HepG2 (cell line): ENCODE data around the gene LRRC45. TPM values are rescaled to one million over a fixed set of nuclear protein-coding genes. Genes with fewer than 3 reads are reported as not detected.

ENCODE experiments used
- AKNA ChIP-seq: sonication (generic); formaldehyde crosslinking; IDR thresholded peaks from 2 replicates; pipeline ENCODE4 v1.4.0; 2020; ENCODE audit warnings: missing genetic modification reagents, borderline replicate concordance
- BRCA1 ChIP-seq: sonication (generic); formaldehyde crosslinking; IDR thresholded peaks from 2 replicates; pipeline ENCODE4 v1.4.0; 2020; ENCODE audit warnings: missing genetic modification reagents
- CEBPZ ChIP-seq: IDR thresholded peaks from 2 replicates; pipeline ENCODE4 v1.6.1; 2012; ENCODE audit warnings: low read length, improper control_type of control experiment
- ERF ChIP-seq: IDR thresholded peaks from 2 replicates; pipeline ENCODE4 v1.6.1; 2018; ENCODE audit warnings: missing biosample characterization, missing genetic modification reagents
- GPN1 ChIP-seq: sonication (generic); formaldehyde crosslinking; IDR thresholded peaks from 2 replicates; pipeline ENCODE4 v1.5.1; 2020; ENCODE audit warnings: missing genetic modification reagents, borderline replicate concordance
- MXI1 ChIP-seq: IDR thresholded peaks from 3 replicates; pipeline ENCODE4 v1.6.1; 2012; ENCODE audit warnings: low read depth, low read length, inconsistent platforms, borderline replicate concordance
- NFIC ChIP-seq: IDR thresholded peaks from 2 replicates; pipeline ENCODE4 v1.6.1; 2012; ENCODE audit warnings: mild to moderate bottlenecking, low read length, inconsistent platforms
- SCMH1 ChIP-seq: sonication (generic); formaldehyde crosslinking; IDR thresholded peaks from 2 replicates; pipeline ENCODE4 v1.9.0; 2021; ENCODE audit warnings: missing genetic modification reagents, mild to moderate bottlenecking, borderline replicate concordance
- SP2 ChIP-seq: sonication (generic); formaldehyde crosslinking; IDR thresholded peaks from 2 replicates; pipeline ENCODE4 v1.5.1; 2020; ENCODE audit warnings: mild to moderate bottlenecking, missing genetic modification reagents
- SPEN ChIP-seq: sonication (generic); formaldehyde crosslinking; IDR thresholded peaks from 2 replicates; pipeline ENCODE4 v1.5.1; 2020; ENCODE audit warnings: low read depth, mild to moderate bottlenecking, missing genetic modification reagents
- ZNF780A ChIP-seq: sonication (generic); formaldehyde crosslinking; IDR thresholded peaks from 2 replicates; pipeline ENCODE4 v1.8.0; 2022; ENCODE audit warnings: mild to moderate bottlenecking, missing genetic modification reagents, moderate library complexity
- ZNF891 ChIP-seq: sonication (generic); formaldehyde crosslinking; IDR thresholded peaks from 2 replicates; pipeline ENCODE4 v1.5.0; 2020; ENCODE audit warnings: mild to moderate bottlenecking, missing genetic modification reagents
- polyA plus RNA-seq, 8 experiments: library from polyadenylated mRNA; depleted of rRNA in 3 of 8; stranded (reverse) in 7 of 8; unstranded in 1 of 8; fragments of >200 nt; fragmentation: Illumina TruSeq in 4 of 8; extraction: Trizol in 4 of 8; gene quantifications; 2 replicates each; pipeline versions ENCODE4 v1.2.1 to v1.2.3, GENCODE V29; 2011 to 2016; ENCODE audit warnings: low read depth in 4 of 8, missing spikeins in 1 of 8, mixed read lengths in 1 of 8; ENCODE audit not compliant: insufficient read depth in 1 of 8
- total RNA-seq, 5 experiments: library from RNA; depleted of rRNA; stranded (reverse); fragments of >200 nt; fragmentation: Illumina TruSeq; extraction: Trizol; gene quantifications; 2 replicates each; pipeline ENCODE4 v1.2.3, GENCODE V29; 2016; ENCODE audit warnings: low read depth in 1 of 5
- TF ChIP-seq, protein P1 (sequence below): sonication (generic); formaldehyde crosslinking; IDR thresholded peaks from 2 replicates; pipeline ENCODE4 v1.5.0; 2020; ENCODE audit warnings: missing genetic modification reagents
- TF ChIP-seq, protein P2 (sequence below): sonication (generic); formaldehyde crosslinking; IDR thresholded peaks from 2 replicates; pipeline ENCODE4 v1.5.0; 2020; ENCODE audit warnings: missing genetic modification reagents, mild to moderate bottlenecking, borderline replicate concordance
- TF ChIP-seq, protein P3 (sequence below): sonication (generic); formaldehyde crosslinking; IDR thresholded peaks from 2 replicates; pipeline ENCODE4 v1.9.0; 2022; ENCODE audit warnings: missing genetic modification reagents, mild to moderate bottlenecking, borderline replicate concordance

LRRC45 gene
- total and polyA plus RNA-seq, 2 of the 13 experiments (the other 11 are each of a cell fraction or from before 2014, with no cell fraction given): 11.6 to 48.1 TPM

DNA sequence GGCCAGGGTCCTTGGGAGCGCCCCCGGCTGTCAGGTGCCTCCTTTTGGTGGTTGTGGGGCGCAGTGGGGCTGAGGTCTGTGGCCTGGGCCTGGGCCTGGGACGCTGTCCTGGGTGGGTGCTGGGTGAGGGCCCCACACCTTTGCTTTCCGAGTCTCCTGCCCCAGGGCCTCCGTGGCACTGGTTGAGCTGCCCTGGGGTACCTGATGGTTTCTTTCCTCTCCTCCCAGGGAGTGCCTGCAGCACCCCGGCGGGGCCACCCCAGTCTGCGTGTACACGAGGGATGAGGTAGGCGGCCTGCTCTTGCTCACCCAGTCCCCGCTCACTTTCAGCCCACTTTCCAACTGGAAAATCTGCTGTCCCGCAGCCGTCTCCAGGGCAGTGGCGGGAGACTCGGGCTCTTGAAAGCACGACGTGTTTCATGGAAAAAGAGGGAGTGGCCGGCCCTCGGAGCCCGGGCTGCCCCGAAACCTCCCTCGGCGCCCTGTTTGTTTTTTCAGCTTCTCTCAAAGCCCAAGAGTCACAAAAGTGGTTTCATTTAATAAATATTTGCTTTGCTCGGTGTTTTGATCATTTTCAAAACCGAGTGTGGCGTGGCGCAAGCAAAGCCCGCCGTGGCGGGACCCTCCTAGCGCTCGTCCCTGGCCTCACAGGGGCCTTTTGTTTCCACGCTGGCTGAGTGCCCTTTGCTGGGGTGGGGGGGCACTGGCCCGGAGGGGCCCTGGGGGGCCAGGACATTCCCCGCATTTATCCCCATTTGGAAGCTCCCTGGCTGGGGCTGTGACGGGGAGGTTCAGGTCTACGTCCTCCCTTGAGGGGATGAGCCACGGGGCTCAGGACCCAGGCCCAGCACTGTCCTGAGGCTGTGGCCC is 28.3 kb upstream of the LRRC45 start (continued):
- TF ChIP-seq GPN1 (CRISPR knock-in tag) (no peak), ERF (0 out of 2 replicates have a peak, but pooled peaks have one; percentile 35), AKNA (CRISPR knock-in tag) (no peak), SCMH1 (no peak), ZNF780A (CRISPR knock-in tag) (0 out of 2 replicates have a peak, but pooled peaks have one; percentile 41), CEBPZ (no peak), ZNF891 (no peak; the same call in 1 of the 2 replicates), SP2 (CRISPR knock-in tag) (no peak), MXI1 (peak; percentile 60; the same call in 2 of the 3 replicates), NFIC (no peak), BRCA1 (CRISPR knock-in tag) (peak; percentile 26; the same call in 1 of the 2 replicates), SPEN (no peak; the same call in 1 of the 2 replicates)
- TF ChIP-seq, protein P1, sequence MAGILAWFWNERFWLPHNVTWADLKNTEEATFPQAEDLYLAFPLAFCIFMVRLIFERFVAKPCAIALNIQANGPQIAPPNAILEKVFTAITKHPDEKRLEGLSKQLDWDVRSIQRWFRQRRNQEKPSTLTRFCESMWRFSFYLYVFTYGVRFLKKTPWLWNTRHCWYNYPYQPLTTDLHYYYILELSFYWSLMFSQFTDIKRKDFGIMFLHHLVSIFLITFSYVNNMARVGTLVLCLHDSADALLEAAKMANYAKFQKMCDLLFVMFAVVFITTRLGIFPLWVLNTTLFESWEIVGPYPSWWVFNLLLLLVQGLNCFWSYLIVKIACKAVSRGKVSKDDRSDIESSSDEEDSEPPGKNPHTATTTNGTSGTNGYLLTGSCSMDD (CRISPR knock-in tag): no peak
- TF ChIP-seq, protein P2, sequence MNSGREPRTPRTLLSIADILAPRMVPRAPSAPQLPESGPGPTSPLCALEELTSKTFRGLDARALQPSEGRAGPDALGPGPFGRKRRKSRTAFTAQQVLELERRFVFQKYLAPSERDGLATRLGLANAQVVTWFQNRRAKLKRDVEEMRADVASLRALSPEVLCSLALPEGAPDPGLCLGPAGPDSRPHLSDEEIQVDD: no peak; the same call in 1 of the 2 replicates
- TF ChIP-seq, protein P3, sequence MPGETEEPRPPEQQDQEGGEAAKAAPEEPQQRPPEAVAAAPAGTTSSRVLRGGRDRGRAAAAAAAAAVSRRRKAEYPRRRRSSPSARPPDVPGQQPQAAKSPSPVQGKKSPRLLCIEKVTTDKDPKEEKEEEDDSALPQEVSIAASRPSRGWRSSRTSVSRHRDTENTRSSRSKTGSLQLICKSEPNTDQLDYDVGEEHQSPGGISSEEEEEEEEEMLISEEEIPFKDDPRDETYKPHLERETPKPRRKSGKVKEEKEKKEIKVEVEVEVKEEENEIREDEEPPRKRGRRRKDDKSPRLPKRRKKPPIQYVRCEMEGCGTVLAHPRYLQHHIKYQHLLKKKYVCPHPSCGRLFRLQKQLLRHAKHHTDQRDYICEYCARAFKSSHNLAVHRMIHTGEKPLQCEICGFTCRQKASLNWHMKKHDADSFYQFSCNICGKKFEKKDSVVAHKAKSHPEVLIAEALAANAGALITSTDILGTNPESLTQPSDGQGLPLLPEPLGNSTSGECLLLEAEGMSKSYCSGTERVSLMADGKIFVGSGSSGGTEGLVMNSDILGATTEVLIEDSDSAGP (CRISPR knock-in tag): no peak
